Endodermal cell (in vitro differentiated cells): Measurements from ENCODE around the gene NFIA. TPM values are rescaled to one million over a fixed set of nuclear protein-coding genes. Genes with fewer than 3 reads are reported as not detected.

Source experiments
- DNase-seq: peaks from one replicate; pipeline ENCODE4 v3.0.0-alpha.2; 2017
- H3K27ac ChIP-seq: 2 replicates; pipeline ENCODE4 v1.5.1; 2013; ENCODE audit warnings: mild to moderate bottlenecking, low read depth, low read length, moderate library complexity
- H3K27me3 ChIP-seq: 2 replicates; pipeline ENCODE4 v1.6.1; 2013; ENCODE audit warnings: mild to moderate bottlenecking, low read length, moderate library complexity; ENCODE audit not compliant: insufficient read depth, control insufficient read depth, poor library complexity, severe bottlenecking
- H3K36me3 ChIP-seq: 2 replicates; pipeline ENCODE4 v1.7.0; 2013; ENCODE audit warnings: mild to moderate bottlenecking, low read length, moderate library complexity; ENCODE audit not compliant: control insufficient read depth, insufficient read depth
- H3K4me1 ChIP-seq: one replicate; pipeline ENCODE4 v1.7.0; 2013; ENCODE audit warnings: low read length; ENCODE audit not compliant: control insufficient read depth, insufficient read depth
- H3K4me3 ChIP-seq: 2 replicates; pipeline ENCODE4 v1.5.1; 2013; ENCODE audit warnings: mild to moderate bottlenecking, low read length, moderate library complexity
- H3K9ac ChIP-seq: 2 replicates; pipeline ENCODE4 v1.6.1; 2013; ENCODE audit warnings: mild to moderate bottlenecking, low read length, moderate library complexity; ENCODE audit not compliant: poor library complexity, severe bottlenecking; ENCODE audit errors: extremely low read depth
- H3K9me3 ChIP-seq: 2 replicates; pipeline ENCODE4 v1.6.1; 2013; ENCODE audit warnings: mild to moderate bottlenecking, low read length, moderate library complexity; ENCODE audit not compliant: control insufficient read depth
- H3K27ac Mint-ChIP-seq: 2 replicates; pipeline ENCODE4 v1.8.0; 2020; ENCODE audit warnings: mixed read lengths
- H3K27me3 Mint-ChIP-seq: 2 replicates; pipeline ENCODE4 v1.8.0; 2021; ENCODE audit warnings: mild to moderate bottlenecking, mixed read lengths; ENCODE audit not compliant: insufficient read depth
- H3K36me3 Mint-ChIP-seq: 2 replicates; pipeline ENCODE4 v1.8.0; 2020; ENCODE audit warnings: low read depth, mixed read lengths
- H3K4me1 Mint-ChIP-seq: 2 replicates; pipeline ENCODE4 v1.8.0; 2020; ENCODE audit warnings: mixed read lengths
- H3K4me3 Mint-ChIP-seq: 2 replicates; pipeline ENCODE4 v1.8.0; 2020; ENCODE audit warnings: mild to moderate bottlenecking, moderate library complexity, mixed read lengths
- H3K9me3 Mint-ChIP-seq: 2 replicates; pipeline ENCODE4 v1.8.0; 2020; ENCODE audit warnings: mild to moderate bottlenecking, mixed read lengths
- WGBS, 2 experiments: methylation state at CpG; one replicate each; pipeline versions ENCODE4 v1.1.5 to v1.1.7; 2013; ENCODE audit warnings: missing lambda C conversion rate in 2 of 2, mixed read lengths in 1 of 2; ENCODE audit not compliant: insufficient coverage in 1 of 2, insufficient read length in 1 of 2; 5-methylcytosine and 5-hydroxymethylcytosine counted together
- total RNA-seq, 2 donors: library from RNA; stranded (reverse); fragmentation: NEBNext Ultra II Directional in 1 of 2; extraction: Animal tissue kit (Norgen Biotek cat#: 25700) in 1 of 2; gene quantifications; 2 replicates in 1 of 2; 3 replicates in 1 of 2; pipeline ENCODE4 v1.2.1, GENCODE V29; 2021
- TF ChIP-seq, protein P1 (sequence below): fragments of 200-600 bp; sonication (generic); conservative IDR thresholded peaks from 2 replicates; pipeline ENCODE4 v1.5.0; 2021; ENCODE audit warnings: antibody characterized with exemption, mild to moderate bottlenecking

NFIA gene
- total RNA-seq, 2 donors from 2014 or later: 2.3 to 3.8 TPM

DNA sequence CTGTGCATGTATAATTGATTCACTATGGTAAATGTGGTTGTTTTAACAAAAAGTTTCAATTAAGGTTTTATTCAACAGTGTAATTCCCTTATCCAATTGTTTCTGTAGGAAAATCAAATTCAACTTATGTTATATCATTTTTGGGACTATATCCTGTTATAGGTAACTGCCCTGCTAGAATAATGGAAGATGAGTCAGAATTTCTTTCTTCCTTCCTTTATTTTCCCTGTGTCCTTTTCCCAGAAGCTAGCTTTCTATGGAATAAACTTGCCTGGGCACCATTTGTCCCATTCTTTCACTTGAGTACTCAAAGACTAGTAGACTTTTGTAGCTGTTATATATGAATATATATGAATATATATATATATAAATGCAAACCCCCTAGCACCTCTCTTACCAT is 341.3 kb downstream of the NFIA start:
- peaks cover 17% of the 10 kb centered on the region for H3K4me1 Mint-ChIP-seq
- TF ChIP-seq, protein P1, sequence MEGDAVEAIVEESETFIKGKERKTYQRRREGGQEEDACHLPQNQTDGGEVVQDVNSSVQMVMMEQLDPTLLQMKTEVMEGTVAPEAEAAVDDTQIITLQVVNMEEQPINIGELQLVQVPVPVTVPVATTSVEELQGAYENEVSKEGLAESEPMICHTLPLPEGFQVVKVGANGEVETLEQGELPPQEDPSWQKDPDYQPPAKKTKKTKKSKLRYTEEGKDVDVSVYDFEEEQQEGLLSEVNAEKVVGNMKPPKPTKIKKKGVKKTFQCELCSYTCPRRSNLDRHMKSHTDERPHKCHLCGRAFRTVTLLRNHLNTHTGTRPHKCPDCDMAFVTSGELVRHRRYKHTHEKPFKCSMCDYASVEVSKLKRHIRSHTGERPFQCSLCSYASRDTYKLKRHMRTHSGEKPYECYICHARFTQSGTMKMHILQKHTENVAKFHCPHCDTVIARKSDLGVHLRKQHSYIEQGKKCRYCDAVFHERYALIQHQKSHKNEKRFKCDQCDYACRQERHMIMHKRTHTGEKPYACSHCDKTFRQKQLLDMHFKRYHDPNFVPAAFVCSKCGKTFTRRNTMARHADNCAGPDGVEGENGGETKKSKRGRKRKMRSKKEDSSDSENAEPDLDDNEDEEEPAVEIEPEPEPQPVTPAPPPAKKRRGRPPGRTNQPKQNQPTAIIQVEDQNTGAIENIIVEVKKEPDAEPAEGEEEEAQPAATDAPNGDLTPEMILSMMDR: no peak

DNA sequence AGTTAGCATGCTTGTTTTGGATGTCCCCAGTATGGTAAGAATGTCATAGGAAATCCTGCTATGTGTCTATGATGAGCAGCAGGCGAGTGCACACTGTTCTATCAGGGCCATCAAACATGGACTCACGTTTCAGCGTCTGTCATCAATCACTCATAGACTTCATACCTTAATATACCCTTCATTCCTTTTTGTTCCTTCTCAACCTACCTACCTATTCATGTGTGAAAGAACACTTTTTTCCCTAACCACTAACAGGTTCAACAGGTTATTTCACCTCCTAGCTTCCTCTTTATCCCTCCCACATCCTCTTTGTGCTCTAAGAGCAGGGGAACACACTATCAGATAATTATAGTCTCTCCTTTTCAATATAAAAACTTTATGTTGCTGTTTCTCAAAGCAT is 342.0 kb downstream of the NFIA start:
- no peak overlapping the region for H3K27ac ChIP-seq
- no peak overlapping the region for H3K9ac ChIP-seq
- WGBS, 2 experiments: 94 to 96% methylated on average over 3 of the region's 3 CpGs
- Mint-ChIP-seq H3K27ac (no peak overlapping the region), H3K27me3 (peaks cover 4% of the 10 kb centered on the region), H3K4me1 (peaks cover 15% of the 10 kb centered on the region), H3K36me3 (no peaks in the 10 kb centered on the region), H3K4me3 (no peak overlapping the region), H3K9me3 (no peaks in the 10 kb centered on the region)
- no peaks in the 10 kb centered on the region for H3K9me3 ChIP-seq
- no peak for DNase-seq
- TF ChIP-seq, protein P1: no peak
- H3K4me1 ChIP-seq: no peaks in the 10 kb centered on the region
- H3K27me3 ChIP-seq: no peaks in the 10 kb centered on the region
- no peaks in the 10 kb centered on the region for H3K36me3 ChIP-seq
- H3K4me3 ChIP-seq: no peak overlapping the region

More for the DNA sequence above, 341.3 kb downstream of the NFIA start:
- Histone ChIP-seq H3K27ac (no peak overlapping the region), H3K36me3 (no peaks in the 10 kb centered on the region), H3K9ac (no peak overlapping the region), H3K4me1 (no peaks in the 10 kb centered on the region), H3K27me3 (no peaks in the 10 kb centered on the region), H3K4me3 (no peak overlapping the region), H3K9me3 (no peaks in the 10 kb centered on the region)
- Mint-ChIP-seq H3K36me3 (no peaks in the 10 kb centered on the region), H3K4me3 (no peak overlapping the region), H3K27ac (no peak overlapping the region), H3K27me3 (peaks cover 4% of the 10 kb centered on the region), H3K9me3 (no peaks in the 10 kb centered on the region)
- no peak for DNase-seq

DNA sequence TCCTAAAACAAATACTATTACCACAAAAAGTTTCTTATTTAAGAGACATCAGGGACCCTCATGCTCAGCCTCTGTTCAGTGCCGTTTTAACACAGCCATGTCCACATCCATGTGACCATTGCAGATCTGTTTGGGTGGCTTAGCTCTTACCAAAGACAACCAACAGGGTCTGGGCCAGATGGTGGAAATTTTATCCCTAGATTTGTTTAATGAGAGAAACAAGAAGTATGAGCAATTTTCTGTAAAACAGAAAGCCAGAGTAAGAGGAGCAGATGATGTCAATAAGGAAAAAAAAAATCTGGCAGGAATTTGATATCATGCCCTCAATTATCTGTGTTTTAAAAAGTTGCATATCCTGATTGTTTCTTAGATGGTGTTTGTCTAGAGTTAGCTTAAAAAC is 342.7 kb downstream of the NFIA start:
- H3K4me3 Mint-ChIP-seq: no peak overlapping the region
- H3K9me3 ChIP-seq: no peaks in the 10 kb centered on the region
- no peak overlapping the region for H3K27ac Mint-ChIP-seq
- no peak overlapping the region for H3K27ac ChIP-seq
- no peaks in the 10 kb centered on the region for H3K4me1 ChIP-seq
- no peak overlapping the region for H3K4me3 ChIP-seq
- no peaks in the 10 kb centered on the region for H3K36me3 Mint-ChIP-seq
- no peaks in the 10 kb centered on the region for H3K9me3 Mint-ChIP-seq
- H3K27me3 Mint-ChIP-seq: peaks cover 4% of the 10 kb centered on the region
- H3K27me3 ChIP-seq: no peaks in the 10 kb centered on the region
- 83 to 88% methylated on average over 1 of the region's 1 CpG for WGBS, 2 experiments
- H3K36me3 ChIP-seq: no peaks in the 10 kb centered on the region
- TF ChIP-seq, protein P1: no peak
- peaks cover 9% of the 10 kb centered on the region for H3K4me1 Mint-ChIP-seq
- no peak overlapping the region for H3K9ac ChIP-seq
- no peak for DNase-seq
